Brain microvascular endothelial cell (primary cell): ENCODE results near the gene GALNT18.

Experiments
- DNase-seq: peaks from one replicate; pipeline ENCODE4 v3.0.0-alpha.2; 2020
- H3K27ac ChIP-seq: fragments of 250-450 bp; sonication (Bioruptor Pico); 2 replicates; pipeline ENCODE4 v1.5.1; 2020; ENCODE audit warnings: mild to moderate bottlenecking, moderate library complexity
- H3K27me3 ChIP-seq: fragments of 250-450 bp; sonication (Bioruptor Pico); replicated peaks from 2 replicates; pipeline ENCODE4 v1.5.1; 2020; ENCODE audit warnings: mild to moderate bottlenecking
- H3K36me3 ChIP-seq: fragments of 250-450 bp; sonication (Bioruptor Pico); replicated peaks from 2 replicates; pipeline ENCODE4 v1.5.1; 2020; ENCODE audit warnings: mild to moderate bottlenecking
- H3K4me3 ChIP-seq: 2 replicates; pipeline ENCODE4 v1.5.1; 2011; ENCODE audit warnings: low read depth, mild to moderate bottlenecking, control low read depth, low read length, moderate library complexity
- CTCF ChIP-seq: IDR thresholded peaks from 2 replicates; pipeline ENCODE4 v1.5.1; 2011; ENCODE audit warnings: low read depth, mild to moderate bottlenecking, moderate library complexity, low read length, control low read depth, inconsistent platforms; ENCODE audit errors: missing control alignments
- in situ Hi-C: cut with HindIII; loops from 2 replicates; pipeline ENCODE4 v1.10.0; 2017; ENCODE audit warnings: low sequenced_read_pairs, low pct_ligation_motif_present

Gene GALNT18

GRCh38 chr11:11624926-11625325, 3.1 kb upstream of the GALNT18 start:
- TF ChIP-seq CTCF, result no peak
- no peak for DNase-seq
- no peak overlapping the region for H3K27ac ChIP-seq
- no peak overlapping the region for H3K4me3 ChIP-seq
- H3K27me3 ChIP-seq, result peaks cover 16% of the 10 kb centered on the region
- no peaks in the 10 kb centered on the region for H3K36me3 ChIP-seq
- in situ Hi-C loops, result no loop called here

- Histone ChIP-seq H3K27ac (no peak overlapping the region), H3K4me3 (no peak overlapping the region), H3K27me3 (peaks cover 16% of the 10 kb centered on the region), H3K36me3 (no peaks in the 10 kb centered on the region)
- no peak for DNase-seq
- no peak for TF ChIP-seq CTCF
- in situ Hi-C loops, result no loop called here
These were observed 2.4 kb upstream of the GALNT18 start for GRCh38 chr11:11624204-11624603.

GRCh38 chr11:11622772-11623171, 967 bp upstream of the GALNT18 start:
- TF ChIP-seq CTCF, result no peak
- Histone ChIP-seq H3K4me3 (no peak overlapping the region), H3K36me3 (no peaks in the 10 kb centered on the region), H3K27ac (no peak overlapping the region), H3K27me3 (peaks cover 21% of the 10 kb centered on the region)
- in situ Hi-C loops, result no loop called here
- no peak for DNase-seq

GRCh38 chr11:11622340-11622706, 518 bp upstream of the GALNT18 start:
- H3K27me3 ChIP-seq, result peaks cover 21% of the 10 kb centered on the region
- H3K4me3 ChIP-seq, result peak overlapping the region; percentile 37
- in situ Hi-C loops, result no loop called here

GRCh38 chr11:11620921-11621572, 758 bp downstream of the GALNT18 start:
- Histone ChIP-seq H3K36me3 (no peaks in the 10 kb centered on the region), H3K27ac (no peak overlapping the region), H3K4me3 (peak overlapping the region; percentile 55), H3K27me3 (peaks cover 21% of the 10 kb centered on the region)
- no peak for DNase-seq
- in situ Hi-C loops, result no loop called here
- no peak for TF ChIP-seq CTCF

More at GRCh38 chr11:11622340-11622706, 518 bp upstream of the GALNT18 start:
- Histone ChIP-seq H3K36me3 (no peaks in the 10 kb centered on the region), H3K27ac (no peak overlapping the region)
- no peak for DNase-seq
- no peak for TF ChIP-seq CTCF
